Right renal pelvis (tissue), 4 donors: ENCODE measurements around the gene FURIN. TPM values are rescaled to one million over a fixed set of nuclear protein-coding genes. Genes with fewer than 3 reads are reported as not detected.
"Not testable (repeated sequence)": the region's sequence is repeated elsewhere in the genome, so short reads cannot be mapped to it uniquely, and the experiment has no call there.

ENCODE experiments used
- DNase-seq, 4 donors: peaks; one replicate each; pipeline ENCODE4 v3.0.0-alpha.2; 2013; ENCODE audit warnings: low read depth in 4 of 4, low spot score in 3 of 4, missing footprints in 1 of 4
- polyA plus RNA-seq, 4 donors: library from polyadenylated mRNA; unstranded; fragments of 120-200 nt; gene quantifications; one replicate each; pipeline ENCODE4 v1.2.1, GENCODE V29; 2013; ENCODE audit not compliant: insufficient read length in 4 of 4

The FURIN gene
- polyA plus RNA-seq, 4 donors = 47.2 to 58.7 (median 48.9) TPM

DNA sequence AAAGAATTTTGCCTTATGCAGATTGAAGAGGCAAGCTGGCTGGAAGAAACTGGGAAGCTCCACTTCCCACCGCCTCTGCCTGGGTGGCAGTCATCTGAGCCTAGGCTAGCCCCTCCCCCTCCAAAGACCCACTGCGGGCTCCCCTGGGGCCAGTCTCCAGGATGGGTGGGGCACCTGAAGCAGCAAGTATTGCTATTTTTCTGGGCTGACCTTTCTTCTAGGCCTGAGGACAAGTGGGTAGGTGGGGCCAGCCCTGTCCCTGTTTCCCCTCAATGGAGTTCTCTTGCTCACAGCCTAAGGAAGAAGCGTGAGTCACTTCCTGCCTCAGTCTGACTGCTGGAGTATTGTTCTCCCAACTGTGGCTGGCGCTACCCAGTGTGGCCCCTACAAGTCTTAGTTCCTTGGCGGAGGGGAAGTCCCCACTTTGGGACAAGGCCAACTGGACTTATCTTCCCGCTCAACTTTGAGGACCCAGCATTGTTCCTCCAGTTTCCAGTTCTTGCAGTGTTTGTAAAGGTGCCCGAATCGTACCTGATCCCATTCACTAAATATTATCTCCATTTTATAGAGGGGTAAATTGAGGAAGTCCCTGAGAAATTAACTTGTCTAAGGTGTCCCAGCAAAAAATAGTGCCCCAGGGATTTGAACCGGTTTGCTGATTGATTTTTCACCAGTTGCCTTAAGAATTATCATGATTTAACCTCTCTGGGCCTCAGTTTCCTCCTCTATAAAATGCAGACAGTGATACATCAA, 1.4 kb downstream of the FURIN start:
- DNase-seq = no peak

- no peak for DNase-seq
Measured at GRCh38 chr15:90870354-90871138, 2.2 kb downstream of the FURIN start.

DNA sequence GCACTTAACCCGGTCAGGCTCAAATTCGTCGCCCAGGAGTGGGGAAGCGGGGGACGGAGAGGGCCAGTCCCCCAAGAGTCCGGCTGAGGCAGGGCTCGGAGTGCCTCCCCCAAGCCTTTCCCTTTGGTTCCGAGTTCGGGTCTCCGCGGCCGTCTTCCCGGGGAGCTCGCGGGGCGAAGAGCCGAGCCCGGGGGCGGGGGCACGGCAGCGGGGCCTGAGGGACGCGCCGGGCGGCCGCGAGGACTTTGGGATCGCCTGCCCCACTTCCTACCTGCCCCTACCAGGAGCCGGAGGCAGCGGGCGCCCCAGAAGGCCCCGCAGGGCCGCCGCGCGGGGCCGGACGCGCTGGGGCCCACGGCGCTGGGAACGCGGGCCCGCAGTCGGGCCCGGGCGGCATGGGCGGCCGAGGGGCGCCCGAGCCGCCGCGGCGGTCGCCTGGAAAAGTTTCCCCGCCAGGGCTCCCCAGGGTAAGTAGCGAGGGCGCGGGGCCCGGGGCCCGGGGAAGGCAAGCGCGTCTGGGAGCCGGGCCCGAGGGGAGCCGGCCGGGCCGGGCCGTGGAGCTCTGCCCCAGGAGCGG, 2.8 kb downstream of the FURIN start:
- DNase-seq = no peak

DNA sequence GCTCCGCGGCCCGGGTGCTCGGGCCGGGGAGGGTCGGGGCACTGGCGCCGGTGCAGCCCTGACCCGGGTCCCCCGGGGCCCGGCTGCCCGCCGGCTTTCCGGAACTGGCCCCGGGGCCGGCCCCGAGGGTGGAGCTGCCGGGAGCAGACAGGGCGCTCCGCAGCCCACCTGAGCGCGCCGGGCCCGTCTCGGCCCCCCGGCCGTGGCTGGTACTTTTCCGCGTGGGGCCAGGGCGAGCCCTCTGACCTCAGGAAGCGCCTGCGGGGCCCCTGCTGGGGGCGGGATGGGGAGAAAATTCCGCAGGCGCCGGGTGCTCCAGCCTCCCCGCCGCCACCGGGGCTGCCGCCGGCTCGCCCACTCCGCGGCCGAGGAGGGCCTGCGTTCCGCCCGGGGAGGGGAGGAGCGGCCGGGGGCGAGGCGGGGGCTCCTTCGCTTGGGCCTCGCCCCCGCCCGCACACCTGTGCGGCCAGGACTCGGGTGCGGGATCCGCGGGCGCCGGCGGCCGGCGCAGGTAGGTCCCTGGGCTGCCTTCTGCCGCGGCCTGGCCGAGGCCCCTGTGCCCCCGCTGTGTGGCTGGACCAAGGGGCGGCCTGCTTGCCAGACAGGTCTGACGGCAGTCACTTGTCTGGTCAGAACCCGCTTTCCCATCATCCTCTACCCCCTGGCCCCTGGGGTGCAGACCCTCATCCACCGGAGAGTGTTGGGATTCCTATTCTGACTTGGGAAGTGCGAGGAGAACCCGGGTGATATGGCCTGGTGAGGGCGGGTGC, 3.5 kb downstream of the FURIN start:
- DNase-seq = no peak

GRCh38 chr15:90872486-90873184, 4.2 kb downstream of the FURIN start:
- DNase-seq = no peak

DNA sequence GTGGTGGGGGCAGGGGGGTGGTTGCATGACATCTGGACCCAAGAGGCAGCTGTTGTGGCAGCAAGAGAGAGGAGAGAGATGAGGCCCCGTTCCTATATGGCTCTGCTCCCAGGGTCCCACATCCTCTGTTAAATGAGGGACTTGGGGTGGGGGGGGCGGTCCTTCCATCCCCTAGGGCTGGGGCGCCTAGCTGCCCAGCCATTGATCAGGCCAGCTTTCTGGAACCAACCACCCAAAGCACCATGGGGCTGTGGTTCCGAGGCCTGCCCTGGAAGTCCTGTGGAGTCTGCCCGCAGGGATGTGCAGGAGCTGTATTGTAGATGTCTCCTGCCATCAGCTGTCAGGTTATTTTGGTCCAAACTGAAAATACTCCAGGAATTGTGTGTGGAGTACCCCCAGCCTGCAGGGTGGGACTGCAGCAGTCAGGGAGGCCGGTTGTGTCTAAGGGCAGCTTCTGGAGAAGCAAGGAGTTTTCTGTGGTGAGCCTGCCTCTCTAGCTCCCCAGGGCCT, 5.2 kb downstream of the FURIN start:
- DNase-seq = no peak

DNA sequence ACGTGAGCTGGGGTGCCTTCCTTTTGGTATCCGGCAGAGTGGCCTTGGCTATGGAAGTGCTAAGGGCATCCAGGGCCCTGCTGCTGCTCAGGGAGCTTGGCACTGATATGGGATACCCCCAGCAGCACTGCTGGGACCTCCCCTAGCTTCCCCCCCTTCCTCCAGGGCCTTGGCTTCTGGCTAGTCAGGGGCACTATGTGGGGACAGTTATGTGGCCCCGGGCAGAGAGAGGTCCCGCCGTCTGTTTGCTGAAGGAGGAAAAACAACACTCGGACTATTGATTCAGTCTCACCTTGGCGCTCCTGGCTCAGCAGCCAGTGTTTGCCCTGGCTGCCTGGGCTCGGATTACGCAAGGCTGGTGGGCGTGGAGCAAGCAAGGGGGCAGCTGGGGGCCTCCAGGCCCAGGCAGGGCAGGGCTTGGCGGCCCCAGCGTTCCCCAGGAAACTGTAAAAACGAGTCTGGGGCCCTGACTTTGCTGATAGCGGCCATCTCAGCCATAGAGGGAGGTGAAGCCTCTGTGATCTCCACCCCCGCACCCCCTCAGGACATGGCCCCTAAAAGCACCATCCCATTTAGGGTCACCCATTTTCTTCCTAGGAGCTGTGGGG, 5.7 kb downstream of the FURIN start:
- no peak for DNase-seq

DNA sequence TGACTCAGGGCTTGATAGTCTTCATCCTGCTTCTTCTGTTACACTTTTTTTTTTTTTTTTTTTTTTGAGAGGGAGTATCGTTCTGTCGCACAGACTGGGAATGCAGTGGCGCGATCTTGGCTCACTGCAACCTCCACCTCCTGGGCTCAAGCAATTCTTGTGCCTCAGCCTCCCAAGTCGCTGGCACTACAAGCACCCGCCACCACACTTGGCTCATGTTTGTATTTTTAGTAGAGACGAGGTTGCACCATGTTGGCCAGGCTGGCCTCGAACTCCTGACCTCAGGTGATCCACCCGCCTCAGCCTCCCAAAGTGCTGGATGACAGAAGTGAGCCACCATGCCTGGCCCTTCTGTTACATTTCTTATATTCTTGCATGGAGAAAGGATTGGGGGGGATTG, 6.6 kb downstream of the FURIN start:
- DNase-seq = not testable (repeated sequence)

DNA sequence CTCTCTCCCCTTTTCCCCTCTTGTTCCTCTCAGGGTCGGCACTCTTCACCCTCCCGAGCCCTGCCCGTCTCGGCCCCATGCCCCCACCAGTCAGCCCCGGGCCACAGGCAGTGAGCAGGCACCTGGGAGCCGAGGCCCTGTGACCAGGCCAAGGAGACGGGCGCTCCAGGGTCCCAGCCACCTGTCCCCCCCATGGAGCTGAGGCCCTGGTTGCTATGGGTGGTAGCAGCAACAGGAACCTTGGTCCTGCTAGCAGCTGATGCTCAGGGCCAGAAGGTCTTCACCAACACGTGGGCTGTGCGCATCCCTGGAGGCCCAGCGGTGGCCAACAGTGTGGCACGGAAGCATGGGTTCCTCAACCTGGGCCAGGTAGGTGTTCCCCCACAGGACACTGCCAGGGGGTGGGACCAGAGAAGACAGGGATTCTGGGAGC, 7.2 kb downstream of the FURIN start:
- DNase-seq = no peak

DNA sequence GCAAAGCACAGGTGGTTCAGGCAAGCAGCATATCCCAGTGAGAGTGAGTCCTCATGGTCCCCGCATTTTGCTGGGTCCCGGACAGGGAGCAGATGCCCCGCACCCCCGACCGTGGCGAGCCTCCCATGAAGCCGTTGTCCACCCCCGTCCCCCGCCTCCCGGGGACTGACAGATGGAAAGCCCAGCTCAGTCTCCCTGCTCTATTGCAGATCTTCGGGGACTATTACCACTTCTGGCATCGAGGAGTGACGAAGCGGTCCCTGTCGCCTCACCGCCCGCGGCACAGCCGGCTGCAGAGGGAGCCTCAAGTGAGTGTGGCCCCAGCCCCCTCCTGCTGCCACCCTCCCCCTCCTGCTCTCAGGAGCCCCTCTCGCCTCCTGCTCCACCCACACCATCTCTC, 7.7 kb downstream of the FURIN start:
- no peak for DNase-seq

- DNase-seq = no peak
Measured at GRCh38 chr15:90876512-90877170, 8.3 kb downstream of the FURIN start.

DNA sequence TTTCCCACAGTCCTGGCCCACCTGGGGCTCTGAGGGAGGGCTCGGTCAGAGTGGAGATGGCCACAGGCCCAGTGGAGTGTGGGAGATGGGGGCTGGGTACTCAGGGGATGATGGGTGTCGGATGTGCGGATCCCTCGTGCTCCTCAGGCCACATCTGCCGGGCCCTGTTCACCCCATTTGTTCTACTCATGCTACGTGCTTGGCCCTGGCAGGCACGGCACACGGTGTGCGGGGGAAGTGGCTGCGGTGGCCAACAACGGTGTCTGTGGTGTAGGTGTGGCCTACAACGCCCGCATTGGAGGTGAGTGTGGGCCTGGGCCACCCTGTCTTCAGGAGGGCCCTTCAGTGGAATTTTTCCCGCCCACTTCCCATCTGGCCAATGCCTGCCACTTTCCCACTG, 8.9 kb downstream of the FURIN start:
- DNase-seq = no peak

GRCh38 chr15:90877996-90878395, 9.6 kb downstream of the FURIN start:
- no peak for DNase-seq

- no peak for DNase-seq
Measured at GRCh38 chr15:90878660-90879059, 10.3 kb downstream of the FURIN start.

- no peak for DNase-seq
Measured at GRCh38 chr15:90879730-90880366, 11.5 kb downstream of the FURIN start.

GRCh38 chr15:90880381-90881145, 12.2 kb downstream of the FURIN start:
- DNase-seq = no peak

- DNase-seq = no peak
Measured at GRCh38 chr15:90881181-90881977, 13.0 kb downstream of the FURIN start.
